ENCODE data around the gene TSC1. TPM values are rescaled to one million over a fixed set of nuclear protein-coding genes. Genes with fewer than 3 reads are reported as not detected.
A peak's percentile ranks its signal among the peaks of the same experiment; 100 is the strongest.

The TSC1 gene
- polyA plus RNA-seq, 1 experiment, result 45.2 TPM

- TF ChIP-seq, protein P1, sequence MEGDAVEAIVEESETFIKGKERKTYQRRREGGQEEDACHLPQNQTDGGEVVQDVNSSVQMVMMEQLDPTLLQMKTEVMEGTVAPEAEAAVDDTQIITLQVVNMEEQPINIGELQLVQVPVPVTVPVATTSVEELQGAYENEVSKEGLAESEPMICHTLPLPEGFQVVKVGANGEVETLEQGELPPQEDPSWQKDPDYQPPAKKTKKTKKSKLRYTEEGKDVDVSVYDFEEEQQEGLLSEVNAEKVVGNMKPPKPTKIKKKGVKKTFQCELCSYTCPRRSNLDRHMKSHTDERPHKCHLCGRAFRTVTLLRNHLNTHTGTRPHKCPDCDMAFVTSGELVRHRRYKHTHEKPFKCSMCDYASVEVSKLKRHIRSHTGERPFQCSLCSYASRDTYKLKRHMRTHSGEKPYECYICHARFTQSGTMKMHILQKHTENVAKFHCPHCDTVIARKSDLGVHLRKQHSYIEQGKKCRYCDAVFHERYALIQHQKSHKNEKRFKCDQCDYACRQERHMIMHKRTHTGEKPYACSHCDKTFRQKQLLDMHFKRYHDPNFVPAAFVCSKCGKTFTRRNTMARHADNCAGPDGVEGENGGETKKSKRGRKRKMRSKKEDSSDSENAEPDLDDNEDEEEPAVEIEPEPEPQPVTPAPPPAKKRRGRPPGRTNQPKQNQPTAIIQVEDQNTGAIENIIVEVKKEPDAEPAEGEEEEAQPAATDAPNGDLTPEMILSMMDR (IDR thresholded peaks at IDR 0.05; ENCODE audit: insufficient read depth, low read depth, low read length), result no peak
- DNase-seq (ENCODE audit: low read depth), result no peak
- H3K36me3 ChIP-seq (ENCODE audit: control insufficient read depth, insufficient read depth, low read length), result no peaks in the 10 kb centered on the region
- CTCF ChIA-PET, result interaction anchor here (0.6 to 1.3 kb wide), 3 partner anchors 12 to 410 kb away, joined by 3 to 5 read pairs (median 3); no protein-coding TSS in a partner anchor
- POLR2A ChIA-PET, result interaction anchor here (0.7 kb wide), 1 partner anchor 11 kb away, joined by 8 read pairs; no protein-coding TSS in a partner anchor
- peak overlapping the region; percentile 94 for H3K4me3 ChIP-seq (ENCODE audit: low read depth, low read length)
- no peaks in the 10 kb centered on the region; the same call in 1 of the 2 replicates for H3K27me3 ChIP-seq (ENCODE audit: control insufficient read depth, insufficient read depth, low read length)
Observed at GRCh38 chr9:132945186-132946130, 1.0 kb upstream of the TSC1 start.

DNA sequence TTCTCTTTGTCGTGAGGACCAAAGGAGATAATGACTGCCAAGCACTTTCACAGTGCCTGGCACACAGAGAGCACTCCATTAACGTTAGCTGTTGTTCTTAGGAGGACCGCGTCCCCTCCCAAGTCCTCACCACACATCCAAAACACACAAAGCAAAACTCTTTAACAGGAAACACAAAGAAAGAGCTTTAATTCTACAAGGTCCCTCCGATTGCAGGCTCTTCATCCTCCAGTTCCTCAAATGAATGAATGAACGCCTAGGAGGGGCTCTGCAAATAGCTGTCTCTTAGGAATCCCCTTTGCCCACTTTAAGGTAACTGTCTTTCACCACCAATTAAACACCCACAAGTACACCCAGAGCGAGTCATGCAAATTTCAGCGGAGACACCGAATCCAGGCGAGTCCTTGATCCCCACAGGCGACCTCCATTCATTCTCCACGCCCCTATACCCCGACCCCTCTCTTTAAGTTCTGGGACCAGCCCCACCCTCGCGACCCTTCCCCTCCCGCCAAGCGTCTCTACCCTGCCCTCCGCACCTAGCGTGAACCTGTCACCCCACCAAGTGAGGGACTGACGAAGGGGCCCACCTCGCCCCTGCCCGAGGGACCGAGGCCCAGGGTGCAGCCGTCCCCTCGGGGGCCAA is 644 bp downstream of the TSC1 start:
- ChIA-PET POLR2A (no interaction called here), CTCF (interaction anchor here (0.6 to 2.2 kb wide), 9 partner anchors 9 to 159 kb away, joined by 3 to 9 read pairs (median 3); no protein-coding TSS in a partner anchor)
- TF ChIP-seq, protein P1 (IDR thresholded peaks at IDR 0.05; ENCODE audit: insufficient read depth, low read depth, low read length), result no peak
- no peak for DNase-seq (ENCODE audit: low read depth)
- Histone ChIP-seq H3K4me3 (ENCODE audit: low read depth, low read length) (peak overlapping the region; percentile 94), H3K27me3 (ENCODE audit: control insufficient read depth, insufficient read depth, low read length) (no peaks in the 10 kb centered on the region), H3K36me3 (ENCODE audit: control insufficient read depth, insufficient read depth, low read length) (no peaks in the 10 kb centered on the region)

DNA sequence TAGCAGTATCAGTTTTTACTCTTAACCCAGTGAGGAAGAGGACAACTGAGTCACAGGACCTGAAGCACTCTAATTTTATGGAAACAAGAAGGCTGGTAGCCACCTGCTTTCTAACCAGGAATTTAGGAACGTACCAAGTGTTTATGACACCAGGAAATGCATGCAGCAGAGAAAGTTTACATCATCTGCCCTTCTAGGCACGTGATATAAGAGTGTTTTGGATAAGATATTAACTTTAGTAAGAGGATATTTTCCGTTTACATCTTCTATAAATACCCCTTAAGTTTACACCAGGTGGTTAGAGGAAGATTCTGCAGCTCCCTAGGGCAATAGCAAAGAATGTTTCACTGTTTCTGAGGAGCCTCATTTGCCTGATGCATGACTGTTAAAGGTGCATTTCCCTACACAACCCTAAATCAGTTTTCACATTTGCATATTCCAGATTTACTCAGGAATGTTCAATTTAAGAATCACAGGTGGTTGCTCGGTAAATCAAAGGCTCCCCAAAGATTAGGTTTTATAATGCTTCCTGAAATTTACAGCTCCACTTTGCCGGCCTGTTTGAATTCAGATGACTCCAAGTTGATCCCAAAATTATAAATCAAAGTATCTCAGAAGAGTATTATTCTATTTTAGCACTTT is 1.8 kb downstream of the TSC1 start:
- DNase-seq (ENCODE audit: low read depth), result no peak
- ChIA-PET POLR2A (no interaction called here), CTCF (interaction anchor here (1.1 to 2.2 kb wide), 4 partner anchors 24 to 34 kb away, joined by 3 to 9 read pairs (median 4); no protein-coding TSS in a partner anchor)
- no peaks in the 10 kb centered on the region for H3K27me3 ChIP-seq (ENCODE audit: control insufficient read depth, insufficient read depth, low read length)
- TF ChIP-seq, protein P1 (IDR thresholded peaks at IDR 0.05; ENCODE audit: insufficient read depth, low read depth, low read length), result no peak
- no peak overlapping the region for H3K4me3 ChIP-seq (ENCODE audit: low read depth, low read length)
- no peaks in the 10 kb centered on the region for H3K36me3 ChIP-seq (ENCODE audit: control insufficient read depth, insufficient read depth, low read length)

DNA sequence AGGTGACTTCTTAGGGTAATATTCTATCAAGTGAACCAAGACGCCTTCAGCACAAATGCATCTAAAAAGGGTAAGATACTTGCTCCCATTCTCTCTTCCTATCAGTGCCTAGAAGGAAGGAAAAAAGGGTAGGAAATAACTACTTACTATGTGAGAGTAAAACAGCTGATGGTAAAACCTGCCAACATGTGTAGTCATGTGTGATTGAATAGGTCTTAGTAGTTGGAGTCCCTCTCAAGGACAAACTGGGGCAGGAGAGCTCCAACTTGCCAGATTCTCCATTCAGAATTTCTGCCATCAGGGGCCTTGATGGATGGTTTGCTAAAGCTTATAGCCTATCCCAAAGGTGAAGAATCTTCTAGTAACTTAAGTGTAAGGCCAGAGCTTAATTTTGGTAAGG is 5.2 kb downstream of the TSC1 start:
- no peak for DNase-seq (ENCODE audit: low read depth)
- no peaks in the 10 kb centered on the region for H3K27me3 ChIP-seq (ENCODE audit: control insufficient read depth, insufficient read depth, low read length)
- CTCF ChIA-PET, result interaction anchor here (1.7 kb wide), 1 partner anchor 37 kb away, joined by 7 read pairs; no protein-coding TSS in a partner anchor
- TF ChIP-seq, protein P1 (IDR thresholded peaks at IDR 0.05; ENCODE audit: insufficient read depth, low read depth, low read length), result no peak
- no peaks in the 10 kb centered on the region for H3K36me3 ChIP-seq (ENCODE audit: control insufficient read depth, insufficient read depth, low read length)
- H3K4me3 ChIP-seq (ENCODE audit: low read depth, low read length), result no peak overlapping the region
- POLR2A ChIA-PET, result no interaction called here

All from BJ (cell line).